Measurements from ENCODE around the gene ATAD3B.
"Not testable (repeated sequence)": the region's sequence is repeated elsewhere in the genome, so short reads cannot be mapped to it uniquely, and the experiment has no call there.

Gene ATAD3B

GRCh38 chr1:1477206-1477605 lies 5.6 kb downstream of the ATAD3B start:
- H3K4me3 ChIP-seq (ENCODE audit: low read depth, low read length): no peak overlapping the region
- DNase-seq (ENCODE audit: low read depth): no peak
- TF ChIP-seq POLR2A (IDR thresholded peaks at IDR 0.05; ENCODE audit: extremely low read depth, insufficient read length) (no peak), CTCF (IDR thresholded peaks at IDR 0.05; ENCODE audit: low read depth, low read length) (no peak), MYC (IDR thresholded peaks at IDR 0.05; ENCODE audit: low read depth, low read length) (no peak), MAX (IDR thresholded peaks at IDR 0.05; ENCODE audit: low read depth, low read length) (no peak)

- no peak for DNase-seq (ENCODE audit: low read depth)
- H3K4me3 ChIP-seq (ENCODE audit: low read depth, low read length): no peak overlapping the region
- TF ChIP-seq MYC (IDR thresholded peaks at IDR 0.05; ENCODE audit: low read depth, low read length): no peak
Measured at GRCh38 chr1:1479547-1480487, 8.3 kb downstream of the ATAD3B start.

- H3K4me3 ChIP-seq (ENCODE audit: low read depth, low read length); DNase-seq (ENCODE audit: low read depth): not testable (repeated sequence)
Measured at GRCh38 chr1:1480488-1480867, 8.9 kb downstream of the ATAD3B start.

GRCh38 chr1:1481811-1482210 lies 10.2 kb downstream of the ATAD3B start:
- not testable (repeated sequence) for DNase-seq (ENCODE audit: low read depth)

GRCh38 chr1:1482856-1483255 lies 11.3 kb downstream of the ATAD3B start:
- DNase-seq (ENCODE audit: low read depth): no peak
- H3K4me3 ChIP-seq (ENCODE audit: low read depth, low read length): no peak overlapping the region
- TF ChIP-seq CTCF (IDR thresholded peaks at IDR 0.05; ENCODE audit: low read depth, low read length) (no peak), MAX (IDR thresholded peaks at IDR 0.05; ENCODE audit: low read depth, low read length) (no peak), POLR2A (IDR thresholded peaks at IDR 0.05; ENCODE audit: extremely low read depth, insufficient read length) (no peak), MYC (IDR thresholded peaks at IDR 0.05; ENCODE audit: low read depth, low read length) (no peak)

More at GRCh38 chr1:1481811-1482210, 10.2 kb downstream of the ATAD3B start:
- not testable (repeated sequence) for H3K4me3 ChIP-seq (ENCODE audit: low read depth, low read length)

- TF ChIP-seq MAX (IDR thresholded peaks at IDR 0.05; ENCODE audit: low read depth, low read length): no peak
- no peak for TF ChIP-seq MYC (IDR thresholded peaks at IDR 0.05; ENCODE audit: low read depth, low read length)
- no peak for TF ChIP-seq POLR2A (IDR thresholded peaks at IDR 0.05; ENCODE audit: extremely low read depth, insufficient read length)
- TF ChIP-seq CTCF (IDR thresholded peaks at IDR 0.05; ENCODE audit: low read depth, low read length): no peak
- H3K4me3 ChIP-seq (ENCODE audit: low read depth, low read length): no peak overlapping the region
- DNase-seq (ENCODE audit: low read depth): no peak
Measured at GRCh38 chr1:1483714-1484113, 12.1 kb downstream of the ATAD3B start.

GRCh38 chr1:1484976-1485750 lies 13.6 kb downstream of the ATAD3B start:
- DNase-seq (ENCODE audit: low read depth); H3K4me3 ChIP-seq (ENCODE audit: low read depth, low read length): not testable (repeated sequence)

GRCh38 chr1:1485755-1486317 lies 14.3 kb downstream of the ATAD3B start:
- not testable (repeated sequence) for H3K4me3 ChIP-seq (ENCODE audit: low read depth, low read length)

More at GRCh38 chr1:1485755-1486317, 14.3 kb downstream of the ATAD3B start:
- not testable (repeated sequence) for DNase-seq (ENCODE audit: low read depth)

Data from NB4 (cell line).